Adipocyte (in vitro differentiated cells): Measurements from ENCODE around the gene TMEM161A.
"Not testable (repeated sequence)": the region's sequence is repeated elsewhere in the genome, so short reads cannot be mapped to it uniquely, and the experiment has no call there.

Experiments
- DNase-seq: peaks from one replicate; pipeline ENCODE4 v3.0.0-alpha.2; 2015; ENCODE audit warnings: low read depth
- H3K27me3 ChIP-seq: replicated peaks from 2 replicates; pipeline ENCODE4 v1.7.0; 2013; ENCODE audit warnings: mild to moderate bottlenecking, low read length, moderate library complexity; ENCODE audit not compliant: control insufficient read depth, insufficient read depth
- H3K36me3 ChIP-seq: 2 replicates; pipeline ENCODE4 v1.7.0; 2013; ENCODE audit warnings: low read length, mild to moderate bottlenecking, moderate library complexity; ENCODE audit not compliant: control insufficient read depth, insufficient read depth, severe bottlenecking
- H3K4me1 ChIP-seq: 2 replicates; pipeline ENCODE4 v1.7.0; 2013; ENCODE audit warnings: mild to moderate bottlenecking, low read length, moderate library complexity; ENCODE audit not compliant: control insufficient read depth, insufficient read depth
- H3K4me3 ChIP-seq: 2 replicates; pipeline ENCODE4 v1.7.0; 2013; ENCODE audit warnings: mild to moderate bottlenecking, low read length, moderate library complexity
- H3K9ac ChIP-seq: 2 replicates; pipeline ENCODE4 v1.7.0; 2013; ENCODE audit warnings: mild to moderate bottlenecking, low read length, moderate library complexity
- H3K9me3 ChIP-seq: 2 replicates; pipeline ENCODE4 v1.7.0; 2013; ENCODE audit warnings: mild to moderate bottlenecking, low read length, moderate library complexity; ENCODE audit not compliant: control insufficient read depth

Gene TMEM161A

GRCh38 chr19:19138109-19138981 is at the start of gene TMEM161A:
Gene TMEM161A (minus strand): TSS chr19:19138478. CDS start chr19:19138428, 50 bp downstream.
- Histone ChIP-seq H3K27me3 (no peaks in the 10 kb centered on the region), H3K9me3 (no peaks in the 10 kb centered on the region), H3K36me3 (no peaks in the 10 kb centered on the region), H3K4me3 (peak within 1 kb of the TSS; percentile 87), H3K9ac (peak within 1 kb of the TSS; percentile 92), H3K4me1 (peaks cover 6% of the 10 kb centered on the region)
- DNase-seq: peak; percentile 99

DNA sequence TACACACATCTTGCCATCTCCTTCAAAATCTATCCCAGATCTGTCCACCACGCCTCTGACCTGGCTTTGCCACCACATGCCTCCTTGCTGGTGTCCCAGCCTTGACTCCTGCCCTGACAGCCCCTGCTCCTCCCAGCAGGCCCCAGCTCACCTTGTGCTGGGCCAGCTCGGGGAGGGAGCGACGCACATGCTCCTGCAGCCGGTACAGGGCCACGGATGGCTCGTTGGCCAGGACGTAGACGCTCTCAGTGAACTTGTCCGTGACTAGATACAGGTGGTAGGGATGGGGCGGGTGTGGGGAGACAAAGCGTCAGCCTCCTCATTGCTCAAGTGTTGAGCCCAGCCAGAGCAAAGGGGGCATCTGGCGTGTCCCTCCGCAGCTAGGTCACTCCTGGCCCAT is 48.5 kb upstream of the TMEM161A start:
- H3K4me3 ChIP-seq: no peak overlapping the region
- peaks cover 10% of the 10 kb centered on the region for H3K36me3 ChIP-seq
- H3K9me3 ChIP-seq: no peaks in the 10 kb centered on the region
- no peaks in the 10 kb centered on the region for H3K27me3 ChIP-seq
- peaks cover 16% of the 10 kb centered on the region for H3K4me1 ChIP-seq
- no peak for DNase-seq
- no peak overlapping the region for H3K9ac ChIP-seq

GRCh38 chr19:19185853-19186740 is 47.8 kb upstream of the TMEM161A start:
- Histone ChIP-seq H3K9me3 (no peaks in the 10 kb centered on the region), H3K27me3 (no peaks in the 10 kb centered on the region), H3K4me1 (peaks cover 15% of the 10 kb centered on the region), H3K9ac (no peak overlapping the region), H3K36me3 (peaks cover 15% of the 10 kb centered on the region), H3K4me3 (no peak overlapping the region)
- DNase-seq: peak; percentile 65

DNA sequence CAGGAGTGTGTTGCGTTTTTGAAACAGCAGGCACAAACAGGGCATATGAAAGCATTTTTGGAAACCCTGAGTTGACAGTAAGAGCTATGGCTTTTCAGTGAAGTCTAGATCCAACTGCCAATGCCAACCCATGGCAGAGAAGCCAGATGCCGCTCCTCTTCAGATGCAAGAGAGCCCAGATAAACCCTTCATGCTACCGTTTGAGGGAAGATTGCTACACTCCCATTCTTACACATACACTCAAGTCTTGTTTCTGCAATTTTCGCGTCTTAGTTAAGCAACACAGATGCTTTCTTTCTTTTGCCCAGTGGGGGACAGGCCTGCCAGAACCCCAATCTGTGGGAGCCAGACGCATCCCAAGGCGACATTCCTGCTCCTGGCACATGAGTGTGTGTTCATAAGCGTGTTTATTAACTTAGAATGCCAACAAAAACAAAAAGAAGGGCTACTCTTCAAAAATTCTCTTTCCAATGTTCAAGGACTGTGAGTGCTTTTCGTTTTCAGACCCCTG is 43.3 kb upstream of the TMEM161A start:
- Histone ChIP-seq H3K4me3 (no peak overlapping the region), H3K36me3 (peaks cover 29% of the 10 kb centered on the region), H3K9ac (no peak overlapping the region), H3K9me3 (peaks cover 4% of the 10 kb centered on the region), H3K27me3 (no peaks in the 10 kb centered on the region), H3K4me1 (no peaks in the 10 kb centered on the region)
- no peak for DNase-seq

- no peak for DNase-seq
Observed at GRCh38 chr19:19179548-19180441, 41.5 kb upstream of the TMEM161A start.

GRCh38 chr19:19176950-19177349 is 38.7 kb upstream of the TMEM161A start:
- DNase-seq: no peak
- Histone ChIP-seq H3K4me3 (no peak overlapping the region), H3K9me3 (peaks cover 4% of the 10 kb centered on the region), H3K9ac (no peak overlapping the region), H3K36me3 (peaks cover 24% of the 10 kb centered on the region), H3K27me3 (no peaks in the 10 kb centered on the region), H3K4me1 (peaks cover 21% of the 10 kb centered on the region)

More at GRCh38 chr19:19179548-19180441, 41.5 kb upstream of the TMEM161A start:
- Histone ChIP-seq H3K9ac (no peak overlapping the region), H3K4me1 (peaks cover 2% of the 10 kb centered on the region), H3K4me3 (no peak overlapping the region), H3K36me3 (peaks cover 25% of the 10 kb centered on the region), H3K9me3 (peaks cover 4% of the 10 kb centered on the region), H3K27me3 (no peaks in the 10 kb centered on the region)

GRCh38 chr19:19173243-19173642 is 35.0 kb upstream of the TMEM161A start:
- not testable (repeated sequence) for H3K27me3 ChIP-seq, H3K4me3 ChIP-seq, H3K36me3 ChIP-seq, H3K9me3 ChIP-seq, H3K9ac ChIP-seq, DNase-seq
- peaks cover 38% of the 10 kb centered on the region for H3K4me1 ChIP-seq

DNA sequence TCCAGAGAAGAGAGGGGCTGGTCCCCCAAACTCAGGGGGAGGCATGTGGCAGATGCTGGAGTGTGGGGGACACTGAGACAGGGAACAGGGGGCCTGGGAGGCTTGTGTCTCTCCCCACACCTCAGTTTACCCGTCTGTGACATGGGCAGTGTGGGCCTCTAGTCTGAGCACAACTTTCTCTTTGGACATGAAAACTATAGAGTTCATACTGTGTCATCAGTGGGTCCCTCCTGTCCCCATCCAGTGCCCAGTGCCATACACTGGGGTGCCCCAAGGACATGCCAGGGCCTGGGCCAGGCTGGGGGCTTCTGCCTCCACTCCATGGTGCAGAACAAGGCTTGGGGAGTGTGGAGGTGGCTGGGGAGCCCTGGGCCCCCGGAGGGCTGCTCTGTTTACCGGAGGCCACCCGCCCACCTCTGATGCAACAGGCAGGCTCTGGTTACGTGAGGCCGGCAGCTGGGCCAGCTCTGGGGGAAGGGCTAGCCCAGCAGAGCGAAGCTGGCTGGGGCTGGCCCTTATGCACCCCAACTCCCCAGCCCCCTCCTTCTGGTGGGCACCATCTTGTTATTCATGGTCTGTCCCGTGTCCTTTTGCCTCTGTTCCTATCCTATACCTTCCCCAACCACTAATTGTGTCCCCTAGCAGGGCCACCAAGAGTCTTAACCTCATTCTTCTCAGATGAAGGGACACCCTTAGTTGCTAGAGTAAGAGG is 33.7 kb upstream of the TMEM161A start:
- H3K9me3 ChIP-seq: no peaks in the 10 kb centered on the region
- peak overlapping the region; percentile 25 for H3K9ac ChIP-seq
- peaks cover 3% of the 10 kb centered on the region for H3K36me3 ChIP-seq
- peaks cover 38% of the 10 kb centered on the region for H3K4me1 ChIP-seq
- peak overlapping the region; percentile 8 for H3K4me3 ChIP-seq
- DNase-seq: peak; percentile 90
- no peaks in the 10 kb centered on the region for H3K27me3 ChIP-seq

DNA sequence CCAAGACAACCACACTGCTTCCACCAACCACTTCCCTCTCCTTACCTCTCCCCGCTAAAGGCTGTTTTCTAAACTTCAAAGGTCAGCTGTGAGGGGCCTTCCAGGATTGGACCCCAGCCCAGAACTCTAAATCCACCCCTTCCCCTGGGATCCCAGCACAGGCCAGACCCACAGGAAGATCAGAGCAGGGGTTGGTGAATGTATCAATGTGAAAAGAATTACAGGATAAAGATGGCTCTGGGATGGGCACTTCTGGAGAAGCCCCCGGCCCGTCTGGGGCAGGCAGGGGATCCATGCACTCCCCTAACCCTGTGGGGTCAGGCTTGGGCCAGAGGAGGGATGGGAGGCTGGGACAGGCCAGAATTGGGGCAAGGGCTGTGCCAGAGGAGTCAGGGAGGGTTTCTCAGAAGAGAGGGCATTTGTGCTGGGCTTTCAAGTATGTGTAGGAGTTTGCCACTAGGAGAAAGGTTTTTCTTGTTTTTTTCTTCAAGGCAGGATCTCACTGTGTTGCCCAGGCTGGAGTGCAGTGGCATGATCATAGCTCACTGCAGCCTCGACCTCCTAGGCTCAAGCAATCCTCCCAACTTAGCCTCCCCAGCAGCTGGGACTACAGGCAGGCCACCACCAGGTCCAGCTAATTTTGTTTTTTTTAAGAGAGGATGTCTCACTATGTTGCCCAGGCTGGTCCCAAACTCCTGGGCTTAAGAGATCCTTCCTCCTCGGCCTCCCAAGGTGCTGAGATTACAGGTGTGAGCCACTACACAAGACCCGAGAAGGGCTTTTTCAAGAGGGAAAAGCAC is 32.8 kb upstream of the TMEM161A start:
- peak; percentile 21 for DNase-seq
- peak overlapping the region; percentile 25 for H3K9ac ChIP-seq
- no peaks in the 10 kb centered on the region for H3K27me3 ChIP-seq
- no peaks in the 10 kb centered on the region for H3K36me3 ChIP-seq
- no peak overlapping the region for H3K4me3 ChIP-seq
- no peaks in the 10 kb centered on the region for H3K9me3 ChIP-seq
- peaks cover 38% of the 10 kb centered on the region for H3K4me1 ChIP-seq
